GM18505 (cell line): Measurements from ENCODE around the gene FAM135A.
A peak's percentile ranks its signal among the peaks of the same experiment; 100 is the strongest.
"Not testable (repeated sequence)": the region's sequence is repeated elsewhere in the genome, so short reads cannot be mapped to it uniquely, and the experiment has no call there.

Source experiments
- ATAC-seq: cut with Tn5 transposase; IDR thresholded peaks from one replicate; pipeline ENCODE4 v1.9.1; 2021; ENCODE audit not compliant: unreplicated experiment
- POLR2A ChIP-seq: IDR thresholded peaks from 4 replicates; pipeline ENCODE4 v1.6.1; 2011; ENCODE audit warnings: borderline replicate concordance; ENCODE audit not compliant: insufficient read depth, insufficient read length; ENCODE audit errors: extremely low read depth

Gene FAM135A

DNA sequence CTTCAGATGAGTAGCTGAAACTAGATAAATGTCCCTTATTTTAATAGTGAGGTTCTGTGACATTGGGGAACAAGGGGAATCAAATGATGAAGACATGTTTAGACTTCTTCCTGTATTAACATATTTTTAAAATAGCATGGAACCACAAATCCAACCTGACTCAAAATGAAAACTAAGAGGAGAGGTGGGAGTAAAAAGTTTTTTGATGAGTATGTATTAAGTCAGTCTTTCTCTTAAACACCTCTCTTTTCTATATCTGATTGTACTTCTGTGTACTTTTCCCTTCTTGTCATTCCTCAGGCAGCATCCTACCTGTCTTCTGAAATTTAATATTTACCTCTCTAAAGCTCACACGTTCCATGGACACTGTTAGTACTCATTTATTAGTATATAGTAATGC lies 144.7 kb downstream of the FAM135A start:
- no peak for TF ChIP-seq POLR2A
- ATAC-seq = no peak

DNA sequence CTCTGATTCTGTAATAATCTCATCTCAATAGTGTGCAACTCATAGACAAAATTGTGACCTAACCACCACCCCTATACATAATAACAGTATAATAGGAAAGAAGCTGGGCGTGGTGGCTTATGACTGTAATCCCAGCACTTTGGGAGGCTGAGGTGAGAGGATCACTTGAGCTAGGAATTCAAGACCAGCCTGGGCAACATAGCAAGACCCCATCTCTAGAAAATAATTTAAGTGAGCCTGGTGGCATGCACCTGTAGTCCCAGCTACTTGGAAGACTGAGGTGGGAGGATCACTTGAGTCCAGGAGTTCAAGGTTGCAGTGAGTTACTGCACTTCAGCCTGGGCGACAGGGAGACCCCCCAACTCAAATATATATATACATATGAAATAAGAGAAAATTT lies 149.1 kb downstream of the FAM135A start:
- ATAC-seq = not testable (repeated sequence)

DNA sequence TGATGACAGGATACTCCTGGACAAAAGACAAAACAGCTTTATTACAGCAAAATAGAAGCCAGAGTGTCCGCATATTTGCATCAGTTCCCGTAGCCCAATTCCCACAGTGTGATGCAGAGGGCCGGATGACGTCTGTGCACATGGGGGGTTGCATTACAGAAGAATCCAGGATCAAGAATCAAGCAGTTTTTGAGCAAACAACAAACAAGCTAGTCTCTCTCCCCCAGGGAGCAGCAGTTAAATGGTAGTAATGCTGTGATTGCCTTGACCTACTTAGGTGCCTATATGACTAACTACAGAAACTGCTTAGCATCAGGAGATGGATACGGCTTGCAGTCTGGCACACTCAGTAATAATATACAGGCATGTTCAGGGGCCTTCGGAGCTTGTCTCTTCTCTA lies 150.2 kb downstream of the FAM135A start:
- no peak for TF ChIP-seq POLR2A
- no peak for ATAC-seq

DNA sequence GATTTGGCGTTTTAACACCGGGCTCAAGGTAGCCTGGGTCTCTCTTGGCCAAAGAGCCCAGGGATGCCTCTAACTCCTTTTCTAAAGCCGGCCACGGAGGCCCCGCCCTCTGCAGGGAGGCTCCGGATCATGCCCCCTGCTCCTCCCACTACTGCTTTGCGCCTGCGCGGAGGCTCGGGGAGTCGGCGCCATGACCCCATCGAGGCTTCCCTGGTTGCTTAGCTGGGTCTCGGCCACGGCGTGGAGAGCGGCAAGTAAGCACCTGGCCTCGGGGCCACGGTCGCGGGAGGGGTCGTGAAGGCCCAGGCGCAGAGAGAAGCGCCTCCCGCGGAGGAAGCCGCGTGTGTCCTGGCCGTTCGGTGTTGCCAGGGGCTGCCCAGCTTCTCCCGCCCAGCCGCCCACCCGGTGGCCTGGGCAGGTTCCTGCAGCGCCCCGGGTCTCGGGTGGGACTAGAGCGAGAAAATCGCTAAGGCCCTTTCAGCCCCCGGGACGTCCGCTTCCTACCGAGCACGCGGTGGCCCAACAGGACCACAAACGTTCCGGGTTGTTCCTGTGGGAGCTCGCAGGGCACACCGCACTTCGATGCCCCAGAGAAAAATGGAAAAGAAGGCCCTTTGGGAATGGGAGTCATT lies 153.6 kb downstream of the FAM135A start, which contains the start of gene SDHAF4:
Gene SDHAF4, plus strand, starts transcription at position 180 of the 632 bp plus-strand sequence. Its CDS starts 11 bp downstream, at position 191.
- ATAC-seq = peak; percentile 99
- TF ChIP-seq POLR2A = peak; percentile 91

DNA sequence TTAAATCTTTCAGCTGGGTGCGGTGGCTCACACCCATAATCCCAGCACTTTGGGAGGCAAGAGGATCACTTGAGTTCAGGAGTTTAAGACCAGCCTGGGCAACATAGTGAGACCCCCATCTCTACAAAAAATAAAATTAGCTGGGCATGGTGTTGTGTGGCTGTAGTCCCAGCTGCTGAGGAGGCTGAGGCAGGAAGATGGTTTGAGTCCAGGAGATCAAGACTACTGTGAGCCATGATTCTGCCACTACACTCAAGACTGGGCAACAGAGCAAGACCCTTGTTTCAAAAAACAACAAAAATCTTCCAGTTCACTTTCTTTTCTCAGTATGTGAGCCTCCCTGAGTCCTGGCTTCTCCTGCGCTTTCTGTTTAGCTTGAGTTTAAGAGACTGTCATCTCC lies 161.3 kb downstream of the FAM135A start:
- no peak for TF ChIP-seq POLR2A
- ATAC-seq = no peak

DNA sequence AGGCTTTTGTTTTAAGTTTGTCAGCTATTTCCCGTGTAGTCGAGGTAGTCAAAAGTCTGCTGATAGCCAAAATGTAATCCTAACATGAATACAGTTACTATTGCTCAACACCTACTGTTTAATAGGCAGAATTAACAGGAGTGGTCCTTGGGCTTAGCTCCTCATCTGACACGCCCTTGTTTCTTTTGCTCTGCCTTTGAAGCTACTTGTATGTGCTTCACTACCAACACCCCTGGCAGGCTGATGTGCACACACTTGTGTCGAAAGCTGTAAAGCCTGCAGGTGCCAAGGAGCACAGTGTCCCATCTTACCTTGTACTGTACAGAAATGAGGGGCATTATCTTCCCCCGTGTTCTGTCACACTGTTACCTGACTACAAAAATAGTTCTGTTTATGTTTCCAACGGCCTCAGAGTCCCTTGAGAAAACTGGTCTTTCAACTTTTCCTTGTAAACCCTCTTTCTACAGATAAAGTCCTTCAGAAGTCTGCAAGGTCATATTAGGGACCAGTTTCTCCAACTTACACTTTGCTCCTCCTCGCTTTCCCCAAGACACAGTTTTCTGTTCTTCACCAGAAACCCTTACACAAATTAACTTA lies 162.7 kb downstream of the FAM135A start:
- TF ChIP-seq POLR2A = no peak
- ATAC-seq = no peak

DNA sequence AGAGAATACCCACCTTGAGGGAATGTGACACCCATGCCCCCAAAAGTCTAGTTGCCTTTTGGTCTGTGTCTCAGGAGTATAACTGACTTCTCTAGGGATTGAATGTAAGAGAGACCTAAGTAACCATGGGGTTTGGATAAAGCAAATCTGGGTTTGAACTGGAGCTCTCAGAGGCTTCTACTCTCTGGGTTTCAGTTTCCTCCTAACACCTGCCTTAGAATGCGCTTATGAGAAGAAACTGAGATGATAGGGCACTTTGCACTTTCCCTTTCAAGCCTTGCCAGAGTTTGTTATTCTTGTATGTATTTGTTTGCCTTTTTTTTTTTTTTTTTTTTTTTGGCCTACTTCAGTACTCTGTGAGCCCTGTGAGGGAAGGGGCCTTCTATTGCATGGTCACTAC lies 172.8 kb downstream of the FAM135A start:
- ATAC-seq = peak; percentile 86
- no peak for TF ChIP-seq POLR2A

DNA sequence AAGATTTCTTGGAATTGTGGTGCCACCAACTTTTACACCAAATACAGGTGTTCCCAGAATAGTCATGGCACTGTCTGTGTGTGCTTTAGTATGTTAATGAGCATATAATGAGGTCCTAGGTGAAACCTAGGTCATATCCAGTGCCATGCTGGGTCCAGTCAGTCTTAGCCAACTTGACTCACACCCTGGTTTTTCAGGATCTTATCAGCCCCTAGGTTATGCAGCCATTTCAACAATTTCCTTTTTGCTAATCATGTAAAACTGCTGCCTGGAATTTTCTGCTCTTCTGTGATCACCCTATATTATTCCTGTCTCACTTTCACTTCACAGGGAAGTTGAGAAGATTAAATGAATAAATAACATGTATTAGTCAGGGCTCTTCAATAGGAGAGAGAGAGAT lies 177.1 kb downstream of the FAM135A start:
- no peak for TF ChIP-seq POLR2A
- ATAC-seq = no peak

DNA sequence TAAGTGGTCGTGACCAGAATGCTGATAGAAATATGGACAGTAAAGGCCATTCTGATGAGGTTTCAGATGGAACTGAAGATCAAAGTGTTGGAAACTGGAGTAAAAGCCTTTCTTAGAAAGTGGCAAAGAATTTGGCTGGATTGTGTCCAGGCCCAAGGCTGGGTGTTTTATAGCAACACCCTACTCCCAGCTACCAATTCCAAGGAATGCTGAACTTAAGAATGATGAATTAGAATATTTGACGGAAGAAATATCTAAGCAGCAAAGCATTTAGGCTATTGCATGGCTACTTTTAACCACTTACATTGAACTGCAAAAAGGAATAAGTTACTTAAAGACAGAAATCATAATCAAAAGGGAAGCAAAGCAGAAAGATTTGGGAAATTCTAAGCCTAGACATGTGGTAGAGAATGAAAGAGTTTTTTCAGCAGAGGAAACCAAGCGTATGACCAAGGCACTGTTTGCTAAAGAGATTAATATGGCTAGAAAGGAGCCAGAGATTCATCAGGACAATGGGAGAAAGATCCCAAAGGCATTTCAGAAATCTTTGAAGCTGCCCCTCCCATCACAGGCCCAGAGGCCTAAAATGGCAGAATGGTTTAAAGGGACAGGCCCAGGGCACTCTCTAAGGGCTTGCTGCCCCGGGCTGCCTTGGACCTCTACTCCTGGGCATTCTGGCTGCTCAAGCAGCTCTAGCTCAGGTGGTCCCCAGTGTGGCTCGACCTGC lies 179.2 kb downstream of the FAM135A start:
- TF ChIP-seq POLR2A = no peak
- ATAC-seq = no peak

DNA sequence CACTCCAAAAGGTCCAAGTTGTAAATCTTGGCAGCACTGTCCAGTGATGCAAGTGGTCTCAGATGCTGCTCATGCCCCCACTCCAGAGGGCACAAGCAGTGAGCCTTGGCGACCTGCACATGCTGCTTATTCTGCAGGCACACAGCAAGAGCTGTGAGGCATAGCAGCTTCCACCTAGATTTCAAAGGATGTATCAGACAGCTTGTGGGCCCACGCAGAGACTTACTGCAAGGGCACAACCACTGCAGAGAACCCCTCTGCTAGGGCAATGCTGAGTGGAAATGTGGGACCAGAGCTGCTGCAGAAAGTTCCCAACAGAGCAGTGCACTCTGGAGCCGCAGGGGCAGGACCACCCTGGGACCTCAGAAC lies 179.8 kb downstream of the FAM135A start:
- ATAC-seq = no peak
- TF ChIP-seq POLR2A = no peak

DNA sequence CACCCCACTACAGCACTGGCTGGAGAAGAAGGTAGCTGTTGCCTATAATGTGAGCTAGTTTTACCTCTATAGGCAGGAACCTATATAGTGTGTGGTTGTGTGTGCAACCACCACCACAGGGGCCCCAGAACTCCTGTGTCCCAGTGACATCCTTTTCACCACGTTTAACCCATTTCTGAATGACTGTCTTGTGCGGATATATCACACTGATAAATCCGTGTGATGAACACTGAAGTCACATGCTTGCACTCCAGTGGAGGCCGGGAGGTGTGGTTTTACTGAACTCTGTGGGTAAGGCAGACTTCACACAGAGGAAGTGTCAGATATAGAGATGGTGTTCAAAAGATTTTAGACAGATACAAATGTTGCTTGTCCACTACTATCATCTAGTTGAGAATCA lies 185.9 kb downstream of the FAM135A start:
- no peak for TF ChIP-seq POLR2A
- no peak for ATAC-seq

DNA sequence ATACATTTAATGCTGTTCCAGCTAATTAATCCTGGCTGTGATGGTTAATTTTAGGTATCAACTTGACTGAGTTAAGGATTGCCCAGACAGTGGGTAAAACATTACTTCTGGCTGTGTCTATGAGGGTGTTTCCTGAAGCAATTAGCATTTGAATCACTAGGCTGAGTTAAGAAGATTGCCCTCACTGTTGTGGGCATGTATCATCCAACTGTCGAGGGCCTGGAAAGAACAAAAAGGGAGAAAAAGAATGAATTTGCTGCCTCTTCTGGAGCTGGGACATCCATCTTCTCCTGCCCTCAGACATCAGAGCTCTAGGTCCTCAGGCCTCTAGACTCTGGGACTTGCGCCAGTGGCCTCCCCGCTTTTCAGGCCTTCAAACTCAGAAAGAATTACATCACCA lies 187.7 kb downstream of the FAM135A start:
- no peak for TF ChIP-seq POLR2A
- ATAC-seq = no peak

DNA sequence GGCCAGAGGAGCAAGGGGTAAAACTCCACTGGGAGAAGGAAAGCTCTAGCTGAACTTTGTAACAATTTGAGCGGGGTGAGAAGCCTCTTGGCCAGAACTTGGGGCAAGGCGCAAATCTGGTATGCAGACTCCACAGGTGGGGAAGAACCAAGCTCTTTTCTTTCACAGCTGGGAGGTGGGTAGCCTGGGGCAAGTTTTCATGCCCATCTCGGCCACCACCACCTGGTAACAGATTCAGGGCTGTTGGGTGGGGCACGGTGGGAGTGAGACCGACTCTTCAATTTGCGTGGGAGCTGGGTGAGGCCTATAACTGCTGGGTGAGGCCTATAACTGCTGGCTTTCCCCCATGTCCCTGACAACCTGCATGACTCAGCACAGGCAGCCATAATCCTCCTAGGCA lies 190.9 kb downstream of the FAM135A start:
- no peak for ATAC-seq

DNA sequence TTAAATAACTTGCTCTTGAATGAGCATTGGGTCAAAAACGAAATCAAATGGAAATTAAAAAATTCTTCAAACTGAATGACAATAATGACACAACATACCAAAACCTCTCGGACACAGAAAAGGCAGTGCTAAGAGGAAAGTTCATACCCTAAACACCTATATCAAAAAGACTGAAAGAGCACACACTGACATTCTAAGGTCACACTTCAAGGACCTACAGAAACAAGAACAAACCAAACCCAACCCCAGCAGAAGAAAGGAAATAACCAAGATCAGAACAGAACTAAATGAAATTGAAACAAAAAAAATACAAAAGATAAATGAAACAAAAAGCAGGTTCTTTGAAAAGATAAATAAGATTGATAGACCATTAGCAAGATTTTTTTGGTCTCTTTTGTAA lies 194.1 kb downstream of the FAM135A start:
- not testable (repeated sequence) for ATAC-seq

More for the DNA sequence above, 190.9 kb downstream of the FAM135A start:
- TF ChIP-seq POLR2A = no peak

DNA sequence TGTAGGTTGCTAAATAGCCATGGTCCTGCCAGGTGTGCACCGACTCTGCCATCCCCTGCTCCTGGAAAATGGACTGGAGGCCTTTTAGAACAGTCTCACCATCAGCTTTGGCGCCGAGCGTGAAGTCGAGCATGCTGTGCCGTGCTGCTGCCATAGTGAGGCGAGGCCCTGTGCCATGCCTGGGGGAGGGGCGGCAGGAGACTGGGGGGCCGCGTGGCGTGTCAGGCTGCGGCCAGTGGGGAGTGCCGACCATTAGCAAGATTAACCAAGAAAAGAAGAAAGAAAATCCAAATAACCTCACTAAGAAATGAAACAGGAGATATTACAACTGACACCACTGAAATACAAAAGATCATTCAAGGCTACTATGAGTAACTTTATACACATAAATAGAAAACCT lies 195.9 kb downstream of the FAM135A start:
- ATAC-seq = not testable (repeated sequence)
